ENCODE measurements around the gene C1orf35. TPM values are rescaled to one million over a fixed set of nuclear protein-coding genes. Genes with fewer than 3 reads are reported as not detected.

C1orf35 gene
- total and polyA plus RNA-seq, 2 of the 8 experiments (the other 6 are each of a cell fraction or from before 2014, with no cell fraction given): 18.6 to 19.9 TPM

DNA sequence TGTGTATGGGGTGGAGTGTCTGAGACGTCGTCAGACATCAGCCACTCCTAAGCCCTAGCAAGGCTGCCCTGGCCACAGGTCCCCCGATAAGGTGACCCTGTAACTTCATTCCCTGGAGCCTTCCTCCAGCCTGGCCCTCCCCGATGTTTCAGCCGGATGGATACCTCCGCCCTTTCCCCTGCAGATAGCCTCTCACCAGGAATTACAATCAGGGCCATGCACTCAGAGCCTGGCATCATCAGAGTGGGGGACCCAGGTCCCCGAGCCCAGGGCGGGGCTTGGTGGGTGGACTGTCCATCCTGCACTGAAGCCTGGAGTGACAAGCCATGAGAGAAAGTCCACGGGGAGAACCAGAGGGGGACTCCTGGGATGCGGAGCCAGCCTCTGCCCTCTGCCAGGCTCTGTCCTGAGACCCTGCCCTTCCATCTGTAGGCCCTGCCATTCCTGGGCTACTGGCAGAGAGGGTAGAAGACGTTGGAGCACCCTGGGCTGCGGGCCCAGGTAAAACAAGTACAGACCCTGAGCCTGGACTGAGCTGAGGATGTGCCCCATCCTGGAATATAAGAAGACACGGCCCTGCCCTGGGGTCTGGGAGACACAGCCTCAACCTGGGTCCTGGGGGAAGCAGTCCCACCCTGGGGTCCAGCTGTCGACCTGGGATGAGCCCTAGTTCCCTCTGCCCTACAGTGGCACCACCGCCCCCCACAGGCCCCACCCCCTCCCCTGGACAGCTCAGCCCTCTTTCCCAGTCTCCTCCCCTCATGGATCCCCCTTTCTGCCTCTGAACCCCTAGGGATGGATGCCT, 37.4 kb downstream of the C1orf35 start (continued):
- TF ChIP-seq POLR2AphosphoS5 (IDR thresholded peaks at IDR 0.05; ENCODE audit: low read depth, low read length) (no peak), GTF2F1 (IDR thresholded peaks at IDR 0.05; ENCODE audit: borderline replicate concordance, low read depth, low read length) (no peak), JUND (IDR thresholded peaks at IDR 0.05; ENCODE audit: low read length) (no peak), BCL11A (IDR thresholded peaks at IDR 0.05; ENCODE audit: low read depth in 2 of 2, low read length in 2 of 2) (no peak)
- TF ChIP-seq, protein P1, sequence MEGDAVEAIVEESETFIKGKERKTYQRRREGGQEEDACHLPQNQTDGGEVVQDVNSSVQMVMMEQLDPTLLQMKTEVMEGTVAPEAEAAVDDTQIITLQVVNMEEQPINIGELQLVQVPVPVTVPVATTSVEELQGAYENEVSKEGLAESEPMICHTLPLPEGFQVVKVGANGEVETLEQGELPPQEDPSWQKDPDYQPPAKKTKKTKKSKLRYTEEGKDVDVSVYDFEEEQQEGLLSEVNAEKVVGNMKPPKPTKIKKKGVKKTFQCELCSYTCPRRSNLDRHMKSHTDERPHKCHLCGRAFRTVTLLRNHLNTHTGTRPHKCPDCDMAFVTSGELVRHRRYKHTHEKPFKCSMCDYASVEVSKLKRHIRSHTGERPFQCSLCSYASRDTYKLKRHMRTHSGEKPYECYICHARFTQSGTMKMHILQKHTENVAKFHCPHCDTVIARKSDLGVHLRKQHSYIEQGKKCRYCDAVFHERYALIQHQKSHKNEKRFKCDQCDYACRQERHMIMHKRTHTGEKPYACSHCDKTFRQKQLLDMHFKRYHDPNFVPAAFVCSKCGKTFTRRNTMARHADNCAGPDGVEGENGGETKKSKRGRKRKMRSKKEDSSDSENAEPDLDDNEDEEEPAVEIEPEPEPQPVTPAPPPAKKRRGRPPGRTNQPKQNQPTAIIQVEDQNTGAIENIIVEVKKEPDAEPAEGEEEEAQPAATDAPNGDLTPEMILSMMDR (IDR thresholded peaks at IDR 0.05; ENCODE audit: control extremely low read depth in 1 of 3, insufficient read depth in 1 of 3, low read depth in 1 of 3, low read length in 3 of 3): no peak
- TF ChIP-seq, protein P2, sequence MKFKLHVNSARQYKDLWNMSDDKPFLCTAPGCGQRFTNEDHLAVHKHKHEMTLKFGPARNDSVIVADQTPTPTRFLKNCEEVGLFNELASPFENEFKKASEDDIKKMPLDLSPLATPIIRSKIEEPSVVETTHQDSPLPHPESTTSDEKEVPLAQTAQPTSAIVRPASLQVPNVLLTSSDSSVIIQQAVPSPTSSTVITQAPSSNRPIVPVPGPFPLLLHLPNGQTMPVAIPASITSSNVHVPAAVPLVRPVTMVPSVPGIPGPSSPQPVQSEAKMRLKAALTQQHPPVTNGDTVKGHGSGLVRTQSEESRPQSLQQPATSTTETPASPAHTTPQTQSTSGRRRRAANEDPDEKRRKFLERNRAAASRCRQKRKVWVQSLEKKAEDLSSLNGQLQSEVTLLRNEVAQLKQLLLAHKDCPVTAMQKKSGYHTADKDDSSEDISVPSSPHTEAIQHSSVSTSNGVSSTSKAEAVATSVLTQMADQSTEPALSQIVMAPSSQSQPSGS (IDR thresholded peaks at IDR 0.05; ENCODE audit: low read length): no peak
